ENCODE measurements around the gene CFAP74.

CFAP74 gene

DNA sequence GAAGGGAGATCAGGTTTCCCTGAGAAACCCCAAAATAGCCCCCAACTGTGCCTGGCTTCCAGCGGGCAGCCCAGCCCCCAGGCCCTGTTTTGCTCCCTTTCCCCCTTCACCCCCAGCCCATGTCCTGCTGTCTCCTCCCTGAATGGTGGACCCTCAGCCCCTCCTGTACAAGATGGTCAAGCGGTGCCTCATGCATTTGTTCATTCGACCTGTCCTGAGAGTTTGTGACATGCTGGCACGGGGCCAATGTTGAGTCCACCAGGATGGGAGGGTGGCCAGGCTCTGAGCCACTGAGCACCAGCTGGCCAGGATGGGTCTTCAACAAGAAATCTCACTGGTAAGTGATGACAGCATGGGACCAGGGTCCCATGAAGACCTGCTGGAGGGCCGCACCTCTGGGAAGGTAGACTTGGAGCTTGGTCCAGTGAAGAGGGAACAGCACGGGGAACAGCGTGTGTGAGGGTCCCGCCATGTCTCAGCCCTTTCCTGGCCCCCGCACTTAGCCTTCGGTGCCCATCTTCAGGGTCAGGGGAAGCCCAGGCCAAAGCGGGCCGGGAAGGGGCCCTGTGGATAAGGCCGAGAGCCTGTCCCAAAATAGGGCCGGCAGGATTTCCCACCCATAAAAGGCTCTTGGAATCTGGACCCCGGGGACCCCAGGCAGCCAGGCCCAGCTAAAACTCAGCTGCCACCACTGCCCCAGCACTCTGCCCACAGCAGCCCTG, 88.5 kb downstream of the CFAP74 start, which contains the start of gene CALML6:
Gene CALML6, plus strand, starts transcription at position 290 of the 722 bp plus-strand sequence. Its CDS starts 21 bp downstream, at position 311.
- ChIA-PET CTCF (interaction anchor here (1.6 kb wide), 1 partner anchor 131 kb away, joined by 4 read pairs; no protein-coding TSS in a partner anchor), POLR2A (no interaction called here)
- no peak within 1 kb of the TSS for H3K27ac ChIP-seq (ENCODE audit: extremely low read depth, low read depth, low read length)
- H3K4me1 ChIP-seq (ENCODE audit: control insufficient read depth, insufficient read depth, low read length): no peaks in the 10 kb centered on the region
- no peaks in the 10 kb centered on the region for H3K9me3 ChIP-seq (ENCODE audit: control insufficient read depth, insufficient read depth, low read depth, low read length)
- TF ChIP-seq ZNF221 (tag by site-specific recombination; IDR thresholded peaks at IDR 0.05; ENCODE audit: borderline replicate concordance) (no peak), ZNF658 (tag by site-specific recombination; IDR thresholded peaks at IDR 0.05) (no peak), PRDM1 (tag by site-specific recombination; IDR thresholded peaks at IDR 0.05) (no peak), ZNF169 (tag by site-specific recombination; IDR thresholded peaks at IDR 0.05) (no peak), ZNF175 (tag by site-specific recombination; IDR thresholded peaks at IDR 0.05) (no peak), ZNF426 (tag by site-specific recombination; IDR thresholded peaks at IDR 0.05) (no peak), GLIS1 (tag by site-specific recombination; IDR thresholded peaks at IDR 0.05) (0 out of 2 replicates have a peak, but pooled peaks have one; percentile 10), ZNF501 (tag by site-specific recombination; IDR thresholded peaks at IDR 0.05) (no peak), ZIC2 (tag by site-specific recombination; IDR thresholded peaks at IDR 0.05) (peak; percentile 58; the same call in 1 of the 2 replicates), ZNF544 (tag by site-specific recombination; IDR thresholded peaks at IDR 0.05) (no peak), ZNF433 (tag by site-specific recombination; IDR thresholded peaks at IDR 0.05; ENCODE audit: low read depth) (no peak), ZNF600 (tag by site-specific recombination; IDR thresholded peaks at IDR 0.05) (no peak)
- TF ChIP-seq, protein P1, sequence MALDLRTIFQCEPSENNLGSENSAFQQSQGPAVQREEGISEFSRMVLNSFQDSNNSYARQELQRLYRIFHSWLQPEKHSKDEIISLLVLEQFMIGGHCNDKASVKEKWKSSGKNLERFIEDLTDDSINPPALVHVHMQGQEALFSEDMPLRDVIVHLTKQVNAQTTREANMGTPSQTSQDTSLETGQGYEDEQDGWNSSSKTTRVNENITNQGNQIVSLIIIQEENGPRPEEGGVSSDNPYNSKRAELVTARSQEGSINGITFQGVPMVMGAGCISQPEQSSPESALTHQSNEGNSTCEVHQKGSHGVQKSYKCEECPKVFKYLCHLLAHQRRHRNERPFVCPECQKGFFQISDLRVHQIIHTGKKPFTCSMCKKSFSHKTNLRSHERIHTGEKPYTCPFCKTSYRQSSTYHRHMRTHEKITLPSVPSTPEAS (tag by site-specific recombination; IDR thresholded peaks at IDR 0.05): no peak
- TF ChIP-seq, protein P2, sequence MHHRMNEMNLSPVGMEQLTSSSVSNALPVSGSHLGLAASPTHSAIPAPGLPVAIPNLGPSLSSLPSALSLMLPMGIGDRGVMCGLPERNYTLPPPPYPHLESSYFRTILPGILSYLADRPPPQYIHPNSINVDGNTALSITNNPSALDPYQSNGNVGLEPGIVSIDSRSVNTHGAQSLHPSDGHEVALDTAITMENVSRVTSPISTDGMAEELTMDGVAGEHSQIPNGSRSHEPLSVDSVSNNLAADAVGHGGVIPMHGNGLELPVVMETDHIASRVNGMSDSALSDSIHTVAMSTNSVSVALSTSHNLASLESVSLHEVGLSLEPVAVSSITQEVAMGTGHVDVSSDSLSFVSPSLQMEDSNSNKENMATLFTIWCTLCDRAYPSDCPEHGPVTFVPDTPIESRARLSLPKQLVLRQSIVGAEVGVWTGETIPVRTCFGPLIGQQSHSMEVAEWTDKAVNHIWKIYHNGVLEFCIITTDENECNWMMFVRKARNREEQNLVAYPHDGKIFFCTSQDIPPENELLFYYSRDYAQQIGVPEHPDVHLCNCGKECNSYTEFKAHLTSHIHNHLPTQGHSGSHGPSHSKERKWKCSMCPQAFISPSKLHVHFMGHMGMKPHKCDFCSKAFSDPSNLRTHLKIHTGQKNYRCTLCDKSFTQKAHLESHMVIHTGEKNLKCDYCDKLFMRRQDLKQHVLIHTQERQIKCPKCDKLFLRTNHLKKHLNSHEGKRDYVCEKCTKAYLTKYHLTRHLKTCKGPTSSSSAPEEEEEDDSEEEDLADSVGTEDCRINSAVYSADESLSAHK (tag by site-specific recombination; IDR thresholded peaks at IDR 0.05): no peak
- TF ChIP-seq, protein P3, sequence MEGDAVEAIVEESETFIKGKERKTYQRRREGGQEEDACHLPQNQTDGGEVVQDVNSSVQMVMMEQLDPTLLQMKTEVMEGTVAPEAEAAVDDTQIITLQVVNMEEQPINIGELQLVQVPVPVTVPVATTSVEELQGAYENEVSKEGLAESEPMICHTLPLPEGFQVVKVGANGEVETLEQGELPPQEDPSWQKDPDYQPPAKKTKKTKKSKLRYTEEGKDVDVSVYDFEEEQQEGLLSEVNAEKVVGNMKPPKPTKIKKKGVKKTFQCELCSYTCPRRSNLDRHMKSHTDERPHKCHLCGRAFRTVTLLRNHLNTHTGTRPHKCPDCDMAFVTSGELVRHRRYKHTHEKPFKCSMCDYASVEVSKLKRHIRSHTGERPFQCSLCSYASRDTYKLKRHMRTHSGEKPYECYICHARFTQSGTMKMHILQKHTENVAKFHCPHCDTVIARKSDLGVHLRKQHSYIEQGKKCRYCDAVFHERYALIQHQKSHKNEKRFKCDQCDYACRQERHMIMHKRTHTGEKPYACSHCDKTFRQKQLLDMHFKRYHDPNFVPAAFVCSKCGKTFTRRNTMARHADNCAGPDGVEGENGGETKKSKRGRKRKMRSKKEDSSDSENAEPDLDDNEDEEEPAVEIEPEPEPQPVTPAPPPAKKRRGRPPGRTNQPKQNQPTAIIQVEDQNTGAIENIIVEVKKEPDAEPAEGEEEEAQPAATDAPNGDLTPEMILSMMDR (tag by site-specific recombination; IDR thresholded peaks at IDR 0.05): no peak
- TF ChIP-seq, protein P4, sequence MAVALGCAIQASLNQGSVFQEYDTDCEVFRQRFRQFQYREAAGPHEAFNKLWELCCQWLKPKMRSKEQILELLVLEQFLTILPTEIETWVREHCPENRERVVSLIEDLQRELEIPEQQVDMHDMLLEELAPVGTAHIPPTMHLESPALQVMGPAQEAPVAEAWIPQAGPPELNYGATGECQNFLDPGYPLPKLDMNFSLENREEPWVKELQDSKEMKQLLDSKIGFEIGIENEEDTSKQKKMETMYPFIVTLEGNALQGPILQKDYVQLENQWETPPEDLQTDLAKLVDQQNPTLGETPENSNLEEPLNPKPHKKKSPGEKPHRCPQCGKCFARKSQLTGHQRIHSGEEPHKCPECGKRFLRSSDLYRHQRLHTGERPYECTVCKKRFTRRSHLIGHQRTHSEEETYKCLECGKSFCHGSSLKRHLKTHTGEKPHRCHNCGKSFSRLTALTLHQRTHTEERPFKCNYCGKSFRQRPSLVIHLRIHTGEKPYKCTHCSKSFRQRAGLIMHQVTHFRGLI (tag by site-specific recombination; IDR thresholded peaks at IDR 0.05): no peak
- no peak within 1 kb of the TSS for H3K4me3 ChIP-seq (ENCODE audit: low read depth, low read length)
- no peaks in the 10 kb centered on the region for H3K36me3 ChIP-seq (ENCODE audit: control insufficient read depth in 2 of 2, insufficient read depth in 1 of 2, low read length in 2 of 2)
